NB4 (cell line): ENCODE data around the gene EPB41L2.
A peak's percentile ranks its signal among the peaks of the same experiment; 100 is the strongest.

ENCODE experiments used
- DNase-seq: peaks from one replicate; pipeline ENCODE4 v3.0.0; 2010; ENCODE audit warnings: low read depth
- H3K4me3 ChIP-seq: one replicate; pipeline ENCODE4 v1.5.1; 2011; ENCODE audit warnings: mild to moderate bottlenecking, low read depth, low read length, moderate library complexity
- CTCF ChIP-seq: IDR thresholded peaks from one replicate; pipeline ENCODE4 v1.5.1; 2012; ENCODE audit warnings: low read depth, low read length
- MAX ChIP-seq: IDR thresholded peaks from 2 replicates; pipeline ENCODE4 v1.6.1; 2011; ENCODE audit warnings: low read depth, low read length
- MYC ChIP-seq: IDR thresholded peaks from 2 replicates; pipeline ENCODE4 v1.6.1; 2011; ENCODE audit warnings: low read depth, low read length
- POLR2A ChIP-seq: IDR thresholded peaks from 2 replicates; pipeline ENCODE4 v1.6.1; 2011; ENCODE audit warnings: mild to moderate bottlenecking; ENCODE audit not compliant: insufficient read length; ENCODE audit errors: extremely low read depth

The EPB41L2 gene

GRCh38 chr6:131029626-131030297 is 33.3 kb downstream of the EPB41L2 start:
- no peak overlapping the region for H3K4me3 ChIP-seq
- TF ChIP-seq MYC: no peak
- no peak for TF ChIP-seq POLR2A
- TF ChIP-seq MAX: no peak
- TF ChIP-seq CTCF: no peak
- no peak for DNase-seq

- no peak for DNase-seq
- TF ChIP-seq POLR2A (no peak), MYC (no peak), MAX (no peak), CTCF (no peak)
These were observed 35.7 kb downstream of the EPB41L2 start for GRCh38 chr6:131027326-131027725.

GRCh38 chr6:131026243-131026642 is 36.8 kb downstream of the EPB41L2 start:
- TF ChIP-seq MAX: no peak
- TF ChIP-seq MYC: no peak
- TF ChIP-seq CTCF: no peak
- no peak for TF ChIP-seq POLR2A
- no peak overlapping the region for H3K4me3 ChIP-seq
- DNase-seq: no peak

More at GRCh38 chr6:131027326-131027725, 35.7 kb downstream of the EPB41L2 start:
- H3K4me3 ChIP-seq: no peak overlapping the region

GRCh38 chr6:131024565-131024964 is 38.5 kb downstream of the EPB41L2 start:
- no peak for TF ChIP-seq CTCF
- no peak for TF ChIP-seq MAX
- no peak for TF ChIP-seq MYC
- no peak for TF ChIP-seq POLR2A
- H3K4me3 ChIP-seq: no peak overlapping the region
- no peak for DNase-seq

- TF ChIP-seq POLR2A: no peak
- TF ChIP-seq CTCF: no peak
- TF ChIP-seq MYC: no peak
- TF ChIP-seq MAX: no peak
- no peak overlapping the region for H3K4me3 ChIP-seq
- DNase-seq: peak; percentile 8
These were observed 39.1 kb downstream of the EPB41L2 start for GRCh38 chr6:131023834-131024504.
